DND-41 (cell line): ENCODE measurements around the gene CCL27.

Experiments used
- CTCF ChIP-seq: IDR thresholded peaks from 2 replicates; pipeline ENCODE4 v1.5.1; 2012; ENCODE audit warnings: borderline replicate concordance, low read length, moderate library complexity, mild to moderate bottlenecking; ENCODE audit not compliant: poor library complexity, severe bottlenecking; ENCODE audit errors: extremely low read depth
- EZH2 ChIP-seq: IDR thresholded peaks from 3 replicates; pipeline ENCODE4 v1.6.1; 2012; ENCODE audit warnings: borderline replicate concordance, low read depth, mild to moderate bottlenecking, moderate library complexity, low read length, inconsistent platforms; ENCODE audit not compliant: severe bottlenecking

- TF ChIP-seq CTCF: no peak
- TF ChIP-seq EZH2: no peak
These were observed 17.6 kb downstream of the CCL27 start for GRCh38 chr9:34644766-34645314.
